Epithelial cell of proximal tubule (primary cell): Measurements from ENCODE around the gene NCAPD3. TPM values are rescaled to one million over a fixed set of nuclear protein-coding genes. Genes with fewer than 3 reads are reported as not detected.
"Not testable (repeated sequence)": the region's sequence is repeated elsewhere in the genome, so short reads cannot be mapped to it uniquely, and the experiment has no call there.

Source experiments
- DNase-seq: peaks from one replicate; pipeline ENCODE4 v3.0.0-alpha.2; 2011; ENCODE audit warnings: low read depth
- H3K4me3 ChIP-seq: 2 replicates; pipeline ENCODE4 v1.5.1; 2011; ENCODE audit warnings: low read depth, mild to moderate bottlenecking, low read length
- total RNA-seq: library from RNA; depleted of rRNA; stranded (reverse); fragments of >200 nt; gene quantifications from 2 replicates; pipeline ENCODE4 v1.2.3, GENCODE V29; 2015
- TF ChIP-seq, protein P1 (sequence below): conservative IDR thresholded peaks from 2 replicates; pipeline ENCODE4 v1.5.1; 2012; ENCODE audit warnings: low read depth, mild to moderate bottlenecking, low read length

Gene NCAPD3
- total RNA-seq, 1 donor from 2014 or later = 16.2 TPM

- TF ChIP-seq, protein P1, sequence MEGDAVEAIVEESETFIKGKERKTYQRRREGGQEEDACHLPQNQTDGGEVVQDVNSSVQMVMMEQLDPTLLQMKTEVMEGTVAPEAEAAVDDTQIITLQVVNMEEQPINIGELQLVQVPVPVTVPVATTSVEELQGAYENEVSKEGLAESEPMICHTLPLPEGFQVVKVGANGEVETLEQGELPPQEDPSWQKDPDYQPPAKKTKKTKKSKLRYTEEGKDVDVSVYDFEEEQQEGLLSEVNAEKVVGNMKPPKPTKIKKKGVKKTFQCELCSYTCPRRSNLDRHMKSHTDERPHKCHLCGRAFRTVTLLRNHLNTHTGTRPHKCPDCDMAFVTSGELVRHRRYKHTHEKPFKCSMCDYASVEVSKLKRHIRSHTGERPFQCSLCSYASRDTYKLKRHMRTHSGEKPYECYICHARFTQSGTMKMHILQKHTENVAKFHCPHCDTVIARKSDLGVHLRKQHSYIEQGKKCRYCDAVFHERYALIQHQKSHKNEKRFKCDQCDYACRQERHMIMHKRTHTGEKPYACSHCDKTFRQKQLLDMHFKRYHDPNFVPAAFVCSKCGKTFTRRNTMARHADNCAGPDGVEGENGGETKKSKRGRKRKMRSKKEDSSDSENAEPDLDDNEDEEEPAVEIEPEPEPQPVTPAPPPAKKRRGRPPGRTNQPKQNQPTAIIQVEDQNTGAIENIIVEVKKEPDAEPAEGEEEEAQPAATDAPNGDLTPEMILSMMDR = no peak
- no peak overlapping the region for H3K4me3 ChIP-seq
- DNase-seq = no peak
Measured at GRCh38 chr11:134258577-134258976, 34.8 kb upstream of the NCAPD3 start.

GRCh38 chr11:134257101-134257500 lies 33.3 kb upstream of the NCAPD3 start:
- H3K4me3 ChIP-seq = no peak overlapping the region
- no peak for DNase-seq
- TF ChIP-seq, protein P1 = no peak

- H3K4me3 ChIP-seq, DNase-seq: not testable (repeated sequence)
Measured at GRCh38 chr11:134255184-134255561, 31.4 kb upstream of the NCAPD3 start.

- peak overlapping the region; percentile 95 for H3K4me3 ChIP-seq
Measured at GRCh38 chr11:134254433-134255183, 30.8 kb upstream of the NCAPD3 start.

DNA sequence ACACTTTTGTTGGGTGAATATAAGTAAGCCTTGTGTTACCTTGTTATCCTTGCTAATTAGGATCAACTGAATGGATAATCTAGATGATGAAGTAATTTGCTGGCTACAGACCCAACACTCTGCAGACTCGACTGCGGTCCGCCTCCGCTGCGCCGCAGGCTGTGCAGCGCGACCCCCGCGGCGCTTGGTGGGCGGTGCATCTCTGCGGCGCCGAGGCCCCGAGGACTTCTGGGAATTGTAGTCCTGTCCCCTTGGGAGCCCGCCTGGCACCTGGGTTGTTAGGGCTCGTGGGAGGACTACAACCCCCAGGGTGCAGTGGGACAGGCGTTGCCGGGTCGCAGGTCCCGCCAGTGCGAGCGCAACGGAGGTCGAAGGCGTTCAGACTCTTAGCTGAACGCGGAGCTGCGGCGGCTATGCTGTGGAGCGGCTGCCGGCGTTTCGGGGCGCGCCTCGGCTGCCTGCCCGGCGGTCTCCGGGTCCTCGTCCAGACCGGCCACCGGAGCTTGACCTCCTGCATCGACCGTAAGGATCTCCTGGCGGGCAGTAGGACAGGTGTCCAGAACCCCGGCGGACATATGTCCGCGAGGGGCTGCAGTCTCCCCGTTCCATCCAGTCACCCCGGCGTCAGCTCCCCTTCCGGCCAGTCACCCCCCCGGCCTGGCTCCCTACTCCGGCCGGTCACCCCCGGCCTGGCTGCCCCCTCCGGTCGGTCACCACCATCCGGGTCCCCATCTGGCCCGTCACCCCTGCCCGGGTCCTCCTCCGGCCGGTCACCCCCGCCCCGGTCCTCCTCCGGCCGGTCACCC lies 29.6 kb upstream of the NCAPD3 start, which contains the start of the genes ACAD8 and THYN1:
TSS of gene ACAD8 (plus strand) at position 381 of the 806 bp plus-strand sequence. CDS start at position 414, 33 bp downstream.
TSS of gene THYN1 (minus strand) at position 165 of the 806 bp plus-strand sequence. CDS start 470 bp downstream, outside the sequence.
- TF ChIP-seq, protein P1 = no peak
- peak; percentile 57 for DNase-seq
- peak within 1 kb of the TSS; percentile 95 for H3K4me3 ChIP-seq

More at GRCh38 chr11:134254433-134255183, 30.8 kb upstream of the NCAPD3 start:
- TF ChIP-seq, protein P1 = no peak
- no peak for DNase-seq

- DNase-seq = no peak
- H3K4me3 ChIP-seq = peak overlapping the region; percentile 95
- TF ChIP-seq, protein P1 = no peak
Measured at GRCh38 chr11:134252346-134253187, 28.8 kb upstream of the NCAPD3 start.
